SK-N-SH (cell line): Measurements from ENCODE around the gene ZNHIT2. TPM values are rescaled to one million over a fixed set of nuclear protein-coding genes. Genes with fewer than 3 reads are reported as not detected.

Experiments
- CTCF ChIA-PET: fragments of 300-600, 350-600 bp; formaldehyde crosslinking; extraction: SDS; loops from one replicate; lab custom pipeline; 2021; lab: Yijun Ruan, JAX
- POLR2A ChIA-PET: fragments of 350-600 bp; sonication (Branson Sonifier 250); formaldehyde crosslinking; extraction: SDS; loops from one replicate; lab custom pipeline; 2020; ENCODE audit warnings: antibody characterized with exemption, inconsistent platforms; lab: Yijun Ruan, JAX
- DNase-seq: peaks from one replicate; pipeline ENCODE4 v3.0.0; 2012
- H2AFZ ChIP-seq: fragments of 200-600 bp; sonication (generic); 2 replicates; pipeline ENCODE4 v1.8.1; 2016; ENCODE audit warnings: antibody characterized with exemption, mild to moderate bottlenecking, low read depth
- H3F3A ChIP-seq: fragments of 200-600 bp; sonication (generic); replicated peaks from 2 replicates; pipeline ENCODE3; 2016; ENCODE audit warnings: antibody characterized with exemption, mild to moderate bottlenecking; ENCODE audit not compliant: insufficient read depth
- H3K27ac ChIP-seq, 2 experiments: fragments of 200-500 bp in 1 of 2; fragments of 200-600 bp in 1 of 2; sonication (Bioruptor generic) in 1 of 2; sonication (generic), shearing (Covaris generic) in 1 of 2; 2 replicates each; pipeline versions ENCODE4 v1.5.1 to v1.6.1; 2014 to 2016; ENCODE audit warnings: low read depth in 2 of 2, inconsistent platforms in 1 of 2, low read length in 1 of 2, mild to moderate bottlenecking in 1 of 2, mixed read lengths in 1 of 2
- H3K27me3 ChIP-seq: fragments of 200-600 bp; sonication (generic), shearing (Covaris generic); 2 replicates; pipeline ENCODE4 v1.6.1; 2016; ENCODE audit warnings: mixed run types; ENCODE audit not compliant: insufficient read depth
- H3K36me3 ChIP-seq, 2 experiments: fragments of 200-500 bp in 1 of 2; fragments of 200-600 bp in 1 of 2; sonication (Bioruptor generic) in 1 of 2; sonication (generic) in 1 of 2; replicated peaks in 1 of 2; 2 replicates each; pipeline versions ENCODE3 to v1.5.1; 2014 to 2016; ENCODE audit warnings: low read length in 1 of 2, mild to moderate bottlenecking in 1 of 2; ENCODE audit not compliant: insufficient read depth in 2 of 2, control insufficient read depth in 1 of 2
- H3K4me1 ChIP-seq, 2 experiments: fragments of 200-500 bp in 1 of 2; fragments of 200-600 bp in 1 of 2; sonication (Bioruptor generic) in 1 of 2; sonication (generic), shearing (Covaris generic) in 1 of 2; 2 replicates each; pipeline versions ENCODE4 v1.5.1 to v1.6.1; 2014 to 2016; ENCODE audit warnings: low read depth in 1 of 2, low read length in 1 of 2, mixed run types in 1 of 2; ENCODE audit not compliant: insufficient read depth in 2 of 2, control insufficient read depth in 1 of 2
- H3K4me2 ChIP-seq: fragments of 200-600 bp; sonication (generic), shearing (Covaris generic); 2 replicates; pipeline ENCODE4 v1.6.1; 2017; ENCODE audit warnings: mixed run types
- H3K4me3 ChIP-seq, 2 experiments: fragments of 200-500 bp in 1 of 2; fragments of 200-600 bp in 1 of 2; sonication (Bioruptor generic) in 1 of 2; sonication (generic), shearing (Covaris generic) in 1 of 2; 2 replicates each; pipeline versions ENCODE4 v1.5.1 to v1.8.1; 2014 to 2016; ENCODE audit warnings: low read depth in 2 of 2, inconsistent platforms in 1 of 2, low read length in 1 of 2, mild to moderate bottlenecking in 1 of 2, mixed read lengths in 1 of 2, moderate library complexity in 1 of 2
- H3K79me2 ChIP-seq: fragments of 200-600 bp; sonication (generic); 2 replicates; pipeline ENCODE4 v1.8.1; 2017; ENCODE audit warnings: mild to moderate bottlenecking; ENCODE audit not compliant: insufficient read depth
- H3K9ac ChIP-seq: fragments of 200-600 bp; sonication (generic); 2 replicates; pipeline ENCODE4 v1.6.1; 2017; ENCODE audit warnings: mixed run types
- H3K9me2 ChIP-seq: fragments of 200-600 bp; sonication (generic); 2 replicates; pipeline ENCODE4 v1.6.1; 2017; ENCODE audit warnings: mixed run types
- H3K9me3 ChIP-seq: fragments of 200-600 bp; sonication (generic); 2 replicates; pipeline ENCODE4 v1.6.1; 2017; ENCODE audit warnings: mixed run types, mild to moderate bottlenecking, moderate library complexity
- H4K20me1 ChIP-seq: fragments of 200-600 bp; sonication (generic); 2 replicates; pipeline ENCODE4 v1.6.1; 2017; ENCODE audit warnings: mild to moderate bottlenecking, mixed run types; ENCODE audit not compliant: insufficient read depth
- CHD2 ChIP-seq: fragments of 150-350 bp; IDR thresholded peaks from 2 replicates; pipeline ENCODE4 v1.6.1; 2018; ENCODE audit warnings: low read length; ENCODE audit not compliant: partially characterized antibody
- CTCF ChIP-seq: fragments of 200-600 bp; sonication (generic); IDR thresholded peaks from 2 replicates; pipeline ENCODE4 v1.6.1; 2017; ENCODE audit warnings: antibody characterized with exemption, mild to moderate bottlenecking, moderate library complexity
- ELF1 ChIP-seq: IDR thresholded peaks from 2 replicates; pipeline ENCODE4 v1.4.0; 2012
- EP300 ChIP-seq, 2 experiments: IDR thresholded peaks; 2 replicates each; pipeline versions ENCODE4 v1.4.0 to v1.6.1; 2012; ENCODE audit warnings: borderline replicate concordance in 1 of 2, low read depth in 1 of 2, low read length in 1 of 2
- FOXM1 ChIP-seq: IDR thresholded peaks from 2 replicates; pipeline ENCODE4 v1.4.0; 2012; ENCODE audit warnings: low read depth, mild to moderate bottlenecking
- GABPA ChIP-seq: IDR thresholded peaks from 2 replicates; pipeline ENCODE4 v1.4.0; 2012; ENCODE audit warnings: low read depth, mild to moderate bottlenecking
- GATA2 ChIP-seq: sonication (generic); formaldehyde crosslinking; IDR thresholded peaks from 2 replicates; pipeline ENCODE4 v1.5.0; 2020; ENCODE audit warnings: mild to moderate bottlenecking, missing genetic modification reagents
- JUND ChIP-seq: IDR thresholded peaks from 2 replicates; pipeline ENCODE4 v1.4.0; 2012
- MAX ChIP-seq: IDR thresholded peaks from 2 replicates; pipeline ENCODE4 v1.4.0; 2012; ENCODE audit warnings: low read depth
- MEF2A ChIP-seq: IDR thresholded peaks from 2 replicates; pipeline ENCODE4 v1.4.0; 2012; ENCODE audit warnings: low read depth, borderline replicate concordance
- MXI1 ChIP-seq: IDR thresholded peaks from 2 replicates; pipeline ENCODE4 v1.6.1; 2012; ENCODE audit warnings: mild to moderate bottlenecking, low read depth, low read length, improper control_type of control experiment
- NFIC ChIP-seq: IDR thresholded peaks from 2 replicates; pipeline ENCODE4 v1.4.0; 2012; ENCODE audit warnings: borderline replicate concordance
- NRF1 ChIP-seq: IDR thresholded peaks from 2 replicates; pipeline ENCODE4 v1.6.1; 2012; ENCODE audit warnings: low read depth, mild to moderate bottlenecking, low read length
- PBX3 ChIP-seq: IDR thresholded peaks from 2 replicates; pipeline ENCODE4; 2012
- POLR2AphosphoS5 ChIP-seq: IDR thresholded peaks from 2 replicates; pipeline ENCODE4 v1.6.1; 2012; ENCODE audit warnings: low read depth, low read length
- RAD21 ChIP-seq: IDR thresholded peaks from 2 replicates; pipeline ENCODE4 v1.6.1; 2012; ENCODE audit warnings: mild to moderate bottlenecking, low read length
- RCOR1 ChIP-seq: fragments of 150-350 bp; IDR thresholded peaks from 2 replicates; pipeline ENCODE4 v1.6.1; 2017; ENCODE audit warnings: antibody characterized with exemption, low read length
- RFX5 ChIP-seq: IDR thresholded peaks from 2 replicates; pipeline ENCODE4 v1.6.1; 2012; ENCODE audit warnings: mild to moderate bottlenecking, improper control_type of control experiment, low read length
- RXRA ChIP-seq: IDR thresholded peaks from 2 replicates; pipeline ENCODE4 v1.4.0; 2012; ENCODE audit warnings: low read depth, mild to moderate bottlenecking, borderline replicate concordance
- SIN3A ChIP-seq: IDR thresholded peaks from 2 replicates; pipeline ENCODE4 v1.6.1; 2012; ENCODE audit warnings: low read depth, mild to moderate bottlenecking, low read length, moderate library complexity, borderline replicate concordance
- SMC3 ChIP-seq: IDR thresholded peaks from 2 replicates; pipeline ENCODE4 v1.6.1; 2012; ENCODE audit warnings: low read depth, low read length, improper control_type of control experiment
- TAF1 ChIP-seq: IDR thresholded peaks from 2 replicates; pipeline ENCODE4 v1.6.1; 2012; ENCODE audit warnings: low read depth, mild to moderate bottlenecking, low read length, moderate library complexity, borderline replicate concordance
- TEAD4 ChIP-seq: IDR thresholded peaks from 2 replicates; pipeline ENCODE4 v1.4.0; 2012; ENCODE audit warnings: mild to moderate bottlenecking, borderline replicate concordance; ENCODE audit not compliant: insufficient read depth
- USF2 ChIP-seq: fragments of 150-350 bp; IDR thresholded peaks from 2 replicates; pipeline ENCODE4 v1.6.1; 2017; ENCODE audit warnings: antibody characterized with exemption, low read length, low read depth, borderline replicate concordance
- YY1 ChIP-seq: IDR thresholded peaks from 2 replicates; pipeline ENCODE4 v1.4.0; 2012; ENCODE audit warnings: low read depth, mild to moderate bottlenecking
- WGBS: methylation state at CpG from one replicate; pipeline ENCODE4 v1.1.6; 2017; ENCODE audit warnings: low lambda C conversion rate; 5-methylcytosine and 5-hydroxymethylcytosine counted together
- polyA plus RNA-seq, 3 experiments: library from polyadenylated mRNA; depleted of rRNA; stranded (reverse); fragments of >200 nt; gene quantifications; 2 replicates each; pipeline ENCODE4 v1.2.3, GENCODE V29; 2012

ZNHIT2 gene
- polyA plus RNA-seq (2012; rRNA removed) = 5.6 and 5.9 TPM in 2 replicates
- 2.4 and 4.1 TPM in 2 replicates for polyA plus RNA-seq (2012; cell fraction: cytosol; rRNA removed)
- 4.1 and 8.9 TPM in 2 replicates for polyA plus RNA-seq (2012; cell fraction: nucleus; rRNA removed)

- TF ChIP-seq RAD21 = peak; percentile 84
- 0 out of 4 replicates have a peak, but pooled peaks of 1 of the 2 experiments have one; percentile 18 for TF ChIP-seq EP300 (IDR thresholded peaks at IDR 0.05; ENCODE audit: borderline replicate concordance in 1 of 2, low read depth in 1 of 2, low read length in 1 of 2)
- no peak; the same call in 1 of the 2 replicates for TF ChIP-seq YY1
- TF ChIP-seq ELF1 = peak; percentile 83
- peak; percentile 61; the same call in 1 of the 2 replicates for TF ChIP-seq TAF1
- TF ChIP-seq RCOR1 = 0 out of 2 replicates have a peak, but pooled peaks have one; percentile 51
- TF ChIP-seq POLR2AphosphoS5 = peak; percentile 91
- peak; percentile 84; the same call in 1 of the 2 replicates for TF ChIP-seq SIN3A
- peak; percentile 54; the same call in 1 of the 2 replicates for TF ChIP-seq SMC3
- no peak for TF ChIP-seq RXRA
- peak; percentile 90 for TF ChIP-seq CTCF
- TF ChIP-seq RFX5 = no peak
- TF ChIP-seq GABPA = peak; percentile 96
- peak; percentile 86 for TF ChIP-seq MXI1
- peak; percentile 48 for TF ChIP-seq PBX3
- 0 out of 2 replicates have a peak, but pooled peaks have one; percentile 41 for TF ChIP-seq TEAD4
- peak; percentile 25; the same call in 1 of the 2 replicates for TF ChIP-seq GATA2 (CRISPR knock-in tag)
- no peak for TF ChIP-seq NFIC
- TF ChIP-seq MAX = peak; percentile 77
- TF ChIP-seq JUND = peak; percentile 7; the same call in 1 of the 2 replicates
- peak; percentile 92 for TF ChIP-seq CHD2
- no peak for TF ChIP-seq USF2
- TF ChIP-seq NRF1 = peak; percentile 35; the same call in 1 of the 2 replicates
- TF ChIP-seq MEF2A = no peak
- peak; percentile 64; the same call in 1 of the 2 replicates for TF ChIP-seq FOXM1
- Histone ChIP-seq H3F3A (peaks cover 29% of the 10 kb centered on the region), H3K27me3 (no peaks in the 10 kb centered on the region), H3K9me3 (no peaks in the 10 kb centered on the region), H3K4me3 (peak within 1 kb of the TSS; percentile 74 to 86), H3K9me2 (no peaks in the 10 kb centered on the region), H3K4me1 (peaks cover 22 to 51% of the 10 kb centered on the region in 2 experiments; a peak in 3 of 4 replicates), H2AFZ (peak within 1 kb of the TSS; percentile 42; the same call in 1 of the 2 replicates), H3K4me2 (peak within 1 kb of the TSS; percentile 93), H4K20me1 (no peaks in the 10 kb centered on the region), H3K79me2 (peaks cover 43% of the 10 kb centered on the region), H3K27ac (peak within 1 kb of the TSS; percentile 67 to 89), H3K36me3 (peaks cover 34 to 35% of the 10 kb centered on the region in 2 experiments), H3K9ac (peak within 1 kb of the TSS; percentile 81)
- DNase-seq = peak; percentile 94
- ChIA-PET POLR2A (interaction anchor here (0.5 to 3.4 kb wide), 8 partner anchors 15 to 144 kb away, joined by 3 to 25 read pairs (median 5); partner anchors contain the start of genes ARL2, CAPN1, CDCA5 and POLA2), CTCF (interaction anchor here (0.6 to 3.2 kb wide), 27 partner anchors 9 to 813 kb away, joined by 3 to 27 read pairs (median 4); partner anchors contain the start of genes ARL2, CAPN1, CDC42BPG and EHD1)
- 1% methylated on average over 25 of the region's 89 CpGs for WGBS
Measured at GRCh38 chr11:65117206-65118096, at the start of gene ZNHIT2. Gene ZNHIT2, minus strand, starts transcription at chr11:65117701. Its CDS starts 48 bp downstream, at chr11:65117653.
